UCSD-AML1 (cell line): ENCODE measurements around the gene GAR1.
"Not testable (repeated sequence)": the region's sequence is repeated elsewhere in the genome, so short reads cannot be mapped to it uniquely, and the experiment has no call there.

ENCODE experiments used
- DNase-seq: peaks from one replicate; lab custom pipeline; 2025; ENCODE audit not compliant: unreplicated experiment; lab: John Stamatoyannopoulos, UW

Gene GAR1

GRCh38 chr4:109815151-109816081 is at the start of gene GAR1:
Gene GAR1 (plus strand): TSS chr4:109815762. CDS start chr4:109816165, 403 bp downstream.
- DNase-seq, result peak; percentile 89

GRCh38 chr4:109782092-109782491 is 33.5 kb upstream of the GAR1 start:
- DNase-seq, result not testable (repeated sequence)

- no peak for DNase-seq
Measured at GRCh38 chr4:109786846-109787245, 28.7 kb upstream of the GAR1 start.

GRCh38 chr4:109787807-109788206 is 27.8 kb upstream of the GAR1 start:
- no peak for DNase-seq

GRCh38 chr4:109795059-109795458 is 20.5 kb upstream of the GAR1 start:
- no peak for DNase-seq

GRCh38 chr4:109798866-109799265 is 16.7 kb upstream of the GAR1 start:
- DNase-seq, result no peak

- DNase-seq, result no peak
Measured at GRCh38 chr4:109801099-109801789, 14.3 kb upstream of the GAR1 start.

- DNase-seq, result no peak
Measured at GRCh38 chr4:109801895-109802319, 13.7 kb upstream of the GAR1 start, which contains the start of gene CFI. Gene CFI (minus strand): TSS chr4:109801999. CDS start chr4:109801971, 28 bp downstream.

GRCh38 chr4:109803924-109804571 is 11.5 kb upstream of the GAR1 start:
- peak; percentile 18 for DNase-seq

- no peak for DNase-seq
Measured at GRCh38 chr4:109809655-109810054, 5.9 kb upstream of the GAR1 start.

- no peak for DNase-seq
Measured at GRCh38 chr4:109810552-109811387, 4.8 kb upstream of the GAR1 start.

- no peak for DNase-seq
Measured at GRCh38 chr4:109811707-109812106, 3.9 kb upstream of the GAR1 start.

- DNase-seq, result peak; percentile 44
Measured at GRCh38 chr4:109816082-109816442, 500 bp downstream of the GAR1 start.

- no peak for DNase-seq
Measured at GRCh38 chr4:109816894-109817293, 1.3 kb downstream of the GAR1 start.

GRCh38 chr4:109818268-109818667 is 2.7 kb downstream of the GAR1 start:
- no peak for DNase-seq

GRCh38 chr4:109820563-109820962 is 5.0 kb downstream of the GAR1 start:
- DNase-seq, result no peak

- DNase-seq, result no peak
Measured at GRCh38 chr4:109821185-109821584, 5.6 kb downstream of the GAR1 start.

- no peak for DNase-seq
Measured at GRCh38 chr4:109826719-109827118, 11.2 kb downstream of the GAR1 start.

GRCh38 chr4:109827672-109828071 is 12.1 kb downstream of the GAR1 start, which contains the start of gene RRH:
Gene RRH (plus strand): TSS chr4:109827972. CDS start chr4:109828028, 56 bp downstream.
- DNase-seq, result no peak

- no peak for DNase-seq
Measured at GRCh38 chr4:109833756-109834155, 18.2 kb downstream of the GAR1 start.

- no peak for DNase-seq
Measured at GRCh38 chr4:109836985-109837384, 21.4 kb downstream of the GAR1 start.
